Trophoblast cell (in vitro differentiated cells and primary cell): ENCODE results near the gene HOXA9.
A peak's percentile ranks its signal among the peaks of the same experiment; 100 is the strongest.

ENCODE experiments used
- DNase-seq, 2 donors: peaks; one replicate each; pipeline ENCODE4 v3.0.0-alpha.2; 2016
- H2AFZ ChIP-seq: 2 replicates; pipeline ENCODE4 v1.6.1; 2013; ENCODE audit warnings: low read length, moderate library complexity, mild to moderate bottlenecking; ENCODE audit not compliant: insufficient read depth, poor library complexity
- H2AK5ac ChIP-seq: 2 replicates; pipeline ENCODE4 v1.6.1; 2013; ENCODE audit warnings: mild to moderate bottlenecking, low read length
- H2BK120ac ChIP-seq: 2 replicates; pipeline ENCODE4 v1.6.1; 2013; ENCODE audit warnings: low read length, mild to moderate bottlenecking, moderate library complexity; ENCODE audit not compliant: insufficient read depth, poor library complexity
- H2BK12ac ChIP-seq: 2 replicates; pipeline ENCODE4 v1.6.1; 2013; ENCODE audit warnings: mild to moderate bottlenecking, low read length, moderate library complexity
- H2BK5ac ChIP-seq: 2 replicates; pipeline ENCODE4 v1.6.1; 2013; ENCODE audit warnings: low read length, low read depth, moderate library complexity, mild to moderate bottlenecking; ENCODE audit not compliant: poor library complexity
- H3K14ac ChIP-seq: 2 replicates; pipeline ENCODE4 v1.6.1; 2013; ENCODE audit warnings: mild to moderate bottlenecking, low read length
- H3K18ac ChIP-seq: 2 replicates; pipeline ENCODE4 v1.6.1; 2013; ENCODE audit warnings: mild to moderate bottlenecking, low read length
- H3K23ac ChIP-seq: 2 replicates; pipeline ENCODE4 v1.6.1; 2013; ENCODE audit warnings: low read length
- H3K27ac ChIP-seq: 2 replicates; pipeline ENCODE4 v1.5.1; 2013; ENCODE audit warnings: low read depth, mild to moderate bottlenecking, inconsistent platforms, low read length, moderate library complexity
- H3K27me3 ChIP-seq: 2 replicates; pipeline ENCODE4 v1.6.1; 2013; ENCODE audit warnings: inconsistent platforms, mild to moderate bottlenecking, low read length, moderate library complexity; ENCODE audit not compliant: insufficient read depth
- H3K36me3 ChIP-seq, 2 experiments: 1 replicate in 1 of 2; 2 replicates in 1 of 2; pipeline ENCODE4 v1.6.1; 2013; ENCODE audit warnings: low read length in 2 of 2, mild to moderate bottlenecking in 2 of 2, moderate library complexity in 1 of 2; ENCODE audit not compliant: insufficient read depth in 2 of 2, control insufficient read depth in 1 of 2
- H3K4ac ChIP-seq: 2 replicates; pipeline ENCODE4 v1.6.1; 2013; ENCODE audit warnings: low read depth, mild to moderate bottlenecking, low read length, moderate library complexity
- H3K4me1 ChIP-seq, 2 experiments: 1 replicate in 1 of 2; 2 replicates in 1 of 2; pipeline ENCODE4 v1.6.1; 2013; ENCODE audit warnings: low read length in 2 of 2, mild to moderate bottlenecking in 2 of 2, moderate library complexity in 1 of 2; ENCODE audit not compliant: insufficient read depth in 2 of 2, control insufficient read depth in 1 of 2
- H3K4me2 ChIP-seq: 2 replicates; pipeline ENCODE4 v1.6.1; 2013; ENCODE audit warnings: inconsistent platforms, mild to moderate bottlenecking, low read length, moderate library complexity
- H3K4me3 ChIP-seq: 2 replicates; pipeline ENCODE4 v1.5.1; 2013; ENCODE audit warnings: mild to moderate bottlenecking, low read depth, low read length, inconsistent platforms
- H3K79me1 ChIP-seq: one replicate; pipeline ENCODE4 v1.6.1; 2013; ENCODE audit warnings: low read length
- H3K79me2 ChIP-seq: 2 replicates; pipeline ENCODE4 v1.6.1; 2013; ENCODE audit warnings: low read length, mild to moderate bottlenecking; ENCODE audit not compliant: control insufficient read depth, insufficient read depth, poor library complexity
- H3K9ac ChIP-seq: 2 replicates; pipeline ENCODE4 v1.6.1; 2013; ENCODE audit warnings: mild to moderate bottlenecking, low read length
- H3K9me3 ChIP-seq: 2 replicates; pipeline ENCODE4 v1.6.1; 2013; ENCODE audit warnings: low read depth, mild to moderate bottlenecking, control low read depth, inconsistent platforms, low read length; ENCODE audit not compliant: insufficient read depth
- H4K12ac ChIP-seq: 2 replicates; pipeline ENCODE4 v1.6.1; 2013; ENCODE audit warnings: low read depth, mild to moderate bottlenecking, low read length, moderate library complexity
- H4K8ac ChIP-seq: 2 replicates; pipeline ENCODE4 v1.6.1; 2013; ENCODE audit warnings: low read depth, mild to moderate bottlenecking, low read length, moderate library complexity
- H4K91ac ChIP-seq: one replicate; pipeline ENCODE4 v1.6.1; 2013; ENCODE audit warnings: low read depth, mild to moderate bottlenecking, low read length, moderate library complexity
- WGBS: extraction: QIAGEN DNeasy Blood & Tissue Kit; methylation state at CpG from one replicate; pipeline ENCODE4 v1.1.7; 2013; ENCODE audit warnings: missing lambda C conversion rate; ENCODE audit not compliant: insufficient read length, insufficient coverage; ENCODE audit errors: extremely low coverage; 5-methylcytosine and 5-hydroxymethylcytosine counted together

HOXA9 gene

DNA sequence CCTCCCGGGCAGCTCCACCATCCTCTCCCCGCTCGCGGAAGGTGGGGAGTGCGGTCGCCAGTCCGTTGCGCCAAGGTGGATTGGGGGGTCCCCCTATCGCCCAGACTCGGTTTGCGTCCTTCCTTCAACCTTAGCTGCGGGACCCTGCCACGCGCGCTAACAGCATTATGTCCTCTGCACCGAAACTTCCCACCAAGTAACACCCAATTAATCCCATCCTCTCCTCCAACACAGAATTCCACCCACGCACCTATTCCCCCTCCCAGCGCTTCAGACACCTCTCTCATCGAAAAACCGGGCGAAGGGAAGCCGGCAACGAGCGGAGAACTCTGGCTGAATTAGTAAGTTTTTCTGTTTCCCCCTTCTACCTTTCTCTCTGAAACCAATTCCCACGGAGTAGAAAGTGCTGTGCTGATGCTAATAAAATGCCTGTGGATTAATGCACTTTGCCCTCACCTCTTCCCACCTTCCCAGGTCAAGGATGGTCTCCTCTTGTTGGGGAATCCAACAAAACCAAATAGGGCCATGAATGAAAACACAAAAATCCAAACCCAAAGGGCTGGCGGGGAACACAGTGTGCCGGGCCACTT is 13.9 kb downstream of the HOXA9 start:
- Histone ChIP-seq H3K9me3 (peaks cover 49% of the 10 kb centered on the region), H3K27ac (no peak overlapping the region), H4K91ac (no peak overlapping the region), H2BK5ac (no peak overlapping the region), H3K14ac (no peak overlapping the region), H3K36me3 (no peaks in the 10 kb centered on the region), H3K23ac (no peak overlapping the region), H3K18ac (no peak overlapping the region), H3K79me1 (no peaks in the 10 kb centered on the region), H3K4ac (no peak overlapping the region), H3K79me2 (no peaks in the 10 kb centered on the region), H4K12ac (no peak overlapping the region), H2BK12ac (no peak overlapping the region), H3K4me2 (peak overlapping the region; percentile 59), H3K4me3 (no peak overlapping the region), H2AFZ (no peak overlapping the region), H2AK5ac (no peak overlapping the region), H3K4me1 (peaks cover 0 to 2% of the 10 kb centered on the region in 2 experiments), H4K8ac (no peak overlapping the region), H3K9ac (no peak overlapping the region), H2BK120ac (no peak overlapping the region), H3K27me3 (peaks cover 90% of the 10 kb centered on the region)
- DNase-seq, result no peak
- no CpG with 5 or more reads among the region's 27 CpGs for WGBS

DNA sequence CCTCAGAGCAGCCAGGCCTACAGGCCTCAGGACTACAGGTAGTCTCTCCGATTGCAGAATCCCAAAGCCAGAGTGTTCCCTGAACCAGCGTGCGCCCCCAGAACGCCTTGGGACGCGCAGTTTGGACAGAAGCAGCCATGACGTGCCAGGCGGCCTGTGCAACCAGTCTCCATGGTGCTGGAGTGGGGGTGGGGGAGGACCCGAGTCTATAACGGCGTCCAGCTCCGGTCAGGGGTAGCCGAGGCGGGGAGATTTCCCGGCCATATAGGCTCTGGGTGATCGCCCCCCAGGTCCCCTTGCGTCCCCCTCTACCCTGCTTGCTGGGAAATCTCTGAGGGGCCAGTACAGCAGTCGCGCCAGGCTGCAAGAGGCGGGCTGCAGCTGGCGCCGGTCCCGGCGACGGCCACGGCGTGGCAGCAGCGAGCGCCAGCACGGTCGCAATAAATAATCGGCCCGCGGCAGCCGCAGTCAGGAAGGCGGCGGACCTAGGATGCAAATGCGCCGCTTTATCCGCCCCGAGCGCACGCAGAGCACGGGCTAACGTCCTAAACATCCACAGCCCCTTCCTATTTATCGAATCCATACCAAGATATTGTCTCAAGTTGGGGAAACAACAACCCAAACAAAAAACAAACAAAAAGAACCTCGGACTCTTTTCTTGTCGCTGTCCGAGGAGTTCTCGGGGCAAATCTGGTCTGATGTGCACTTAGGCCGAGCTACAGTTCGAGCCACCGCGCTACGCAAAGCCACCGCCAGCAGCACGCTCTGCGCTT is 14.6 kb downstream of the HOXA9 start:
- no peak overlapping the region for H2AK5ac ChIP-seq
- no peak overlapping the region for H2AFZ ChIP-seq
- H3K4me3 ChIP-seq, result no peak overlapping the region
- H4K12ac ChIP-seq, result no peak overlapping the region
- no peak overlapping the region for H3K27ac ChIP-seq
- no peaks in the 10 kb centered on the region for H3K79me2 ChIP-seq
- H3K79me1 ChIP-seq, result no peaks in the 10 kb centered on the region
- DNase-seq, result peak; percentile 50 to 83
- H3K4ac ChIP-seq, result no peak overlapping the region
- no peak overlapping the region for H2BK12ac ChIP-seq
- no peak overlapping the region for H2BK5ac ChIP-seq
- no peak overlapping the region for H2BK120ac ChIP-seq
- no peaks in the 10 kb centered on the region for H3K36me3 ChIP-seq
- H3K9ac ChIP-seq, result no peak overlapping the region
- H4K8ac ChIP-seq, result no peak overlapping the region
- peaks cover 89% of the 10 kb centered on the region for H3K27me3 ChIP-seq
- H4K91ac ChIP-seq, result no peak overlapping the region
- H3K18ac ChIP-seq, result no peak overlapping the region
- no peak overlapping the region for H3K14ac ChIP-seq
- peak overlapping the region; percentile 59 for H3K4me2 ChIP-seq
- no peak overlapping the region for H3K23ac ChIP-seq
- H3K4me1 ChIP-seq, result no peaks in the 10 kb centered on the region
- no CpG with 5 or more reads among the region's 58 CpGs for WGBS
- H3K9me3 ChIP-seq, result peaks cover 47% of the 10 kb centered on the region

DNA sequence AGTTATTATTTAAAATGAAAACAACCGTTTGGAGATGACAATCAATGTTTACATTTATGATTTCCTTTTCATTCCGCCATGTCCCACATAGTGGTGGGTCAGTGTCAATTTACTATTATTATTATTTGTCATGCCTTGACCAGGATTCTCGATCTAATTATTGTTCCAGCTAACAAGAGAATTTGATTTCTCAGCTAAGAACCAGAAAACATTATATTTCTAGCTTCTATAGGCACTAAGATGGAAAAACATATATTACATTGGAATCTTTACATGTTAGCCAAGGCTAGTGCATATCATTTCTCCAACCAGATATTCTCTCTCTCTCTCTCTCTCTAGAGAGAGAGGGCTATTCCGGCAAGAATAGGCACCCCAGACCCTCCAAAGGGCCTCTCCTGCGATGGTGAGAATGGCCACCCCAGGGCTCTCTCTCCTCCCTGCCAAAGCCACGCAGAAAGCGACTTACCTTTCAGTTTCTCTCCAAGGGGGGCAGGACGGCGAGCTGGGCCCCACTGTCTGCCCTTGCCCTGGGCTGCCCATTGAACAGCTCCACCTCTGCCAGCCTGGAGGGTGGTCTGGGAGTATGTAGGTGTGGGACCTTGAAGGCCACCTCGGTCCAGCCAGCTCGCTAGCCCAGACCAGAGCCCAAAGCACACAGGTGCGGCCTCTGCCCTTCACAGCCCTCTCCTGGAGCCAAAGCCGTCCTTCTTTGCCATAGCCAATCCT is 15.3 kb downstream of the HOXA9 start:
- Histone ChIP-seq H4K91ac (no peak overlapping the region), H2BK5ac (no peak overlapping the region), H3K9ac (no peak overlapping the region), H4K12ac (no peak overlapping the region), H3K14ac (no peak overlapping the region), H4K8ac (no peak overlapping the region), H3K18ac (no peak overlapping the region), H3K27me3 (peaks cover 89% of the 10 kb centered on the region), H3K4me3 (no peak overlapping the region), H3K23ac (no peak overlapping the region), H3K4me2 (no peak overlapping the region), H3K79me1 (no peaks in the 10 kb centered on the region), H2AFZ (no peak overlapping the region), H3K79me2 (no peaks in the 10 kb centered on the region), H3K4ac (no peak overlapping the region), H3K9me3 (peaks cover 45% of the 10 kb centered on the region), H3K27ac (no peak overlapping the region), H3K4me1 (no peaks in the 10 kb centered on the region), H3K36me3 (no peaks in the 10 kb centered on the region), H2AK5ac (no peak overlapping the region), H2BK120ac (no peak overlapping the region), H2BK12ac (no peak overlapping the region)
- no peak for DNase-seq
- no CpG with 5 or more reads among the region's 13 CpGs for WGBS

DNA sequence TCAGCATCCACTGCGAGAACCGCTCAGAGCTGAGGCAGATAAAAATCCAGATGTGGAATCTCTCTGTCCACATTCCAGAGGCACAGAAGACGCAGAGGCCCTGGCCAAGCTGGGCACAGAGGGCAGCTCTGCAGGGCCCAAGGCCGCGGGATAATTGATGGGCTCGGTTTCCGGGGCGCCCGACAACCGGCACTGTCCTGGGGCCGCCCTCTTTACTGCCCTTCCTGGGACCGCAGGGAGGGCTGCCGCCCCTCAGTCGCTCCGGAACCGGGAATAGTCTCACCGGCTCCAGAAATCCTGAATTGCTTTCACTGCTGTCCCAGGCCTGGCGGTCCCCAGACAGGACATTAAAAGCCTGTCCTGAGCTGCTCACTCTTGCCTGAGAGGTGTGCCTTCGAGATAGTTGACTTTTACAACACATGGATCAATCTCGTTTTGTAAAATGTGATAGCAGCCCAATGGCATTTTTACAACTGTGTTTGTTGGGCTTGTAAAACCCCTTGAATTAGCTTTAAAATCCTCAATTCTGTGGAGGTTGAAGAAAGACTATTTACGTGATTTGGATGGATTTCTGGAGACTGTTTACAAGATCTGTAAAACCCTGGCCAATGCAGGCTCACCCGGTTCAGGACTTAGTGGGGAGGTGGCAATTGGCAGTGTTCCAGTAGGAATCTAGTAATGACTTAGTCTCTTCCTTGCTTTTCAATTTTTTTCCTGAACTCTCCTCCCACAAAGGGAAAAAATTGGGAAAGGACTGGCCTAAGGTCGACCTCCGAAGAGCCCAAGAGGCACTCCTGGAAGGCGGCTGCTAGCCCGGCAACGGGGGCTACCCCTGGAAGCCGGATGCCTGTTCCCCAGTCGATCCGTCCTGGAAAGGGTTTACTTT is 16.3 kb downstream of the HOXA9 start:
- H3K4me3 ChIP-seq, result no peak overlapping the region
- no peak overlapping the region for H2BK12ac ChIP-seq
- H3K9me3 ChIP-seq, result peaks cover 43% of the 10 kb centered on the region
- H4K8ac ChIP-seq, result no peak overlapping the region
- WGBS, result no CpG with 5 or more reads among the region's 30 CpGs
- no peak overlapping the region for H2AFZ ChIP-seq
- no peak overlapping the region for H4K91ac ChIP-seq
- H3K18ac ChIP-seq, result no peak overlapping the region
- H3K27ac ChIP-seq, result no peak overlapping the region
- no peak overlapping the region for H2BK120ac ChIP-seq
- no peak overlapping the region for H4K12ac ChIP-seq
- no peak overlapping the region for H3K23ac ChIP-seq
- no peak for DNase-seq
- no peak overlapping the region for H2AK5ac ChIP-seq
- H3K79me2 ChIP-seq, result no peaks in the 10 kb centered on the region
- H3K14ac ChIP-seq, result no peak overlapping the region
- H3K79me1 ChIP-seq, result no peaks in the 10 kb centered on the region
- H3K4ac ChIP-seq, result no peak overlapping the region
- peaks cover 89% of the 10 kb centered on the region for H3K27me3 ChIP-seq
- no peaks in the 10 kb centered on the region for H3K4me1 ChIP-seq
- H3K9ac ChIP-seq, result no peak overlapping the region
- no peak overlapping the region for H2BK5ac ChIP-seq
- no peaks in the 10 kb centered on the region for H3K36me3 ChIP-seq
- H3K4me2 ChIP-seq, result no peak overlapping the region
